Cardiac muscle cell (in vitro differentiated cells and primary cell): ENCODE measurements around the gene EEA1. TPM values are rescaled to one million over a fixed set of nuclear protein-coding genes. Genes with fewer than 3 reads are reported as not detected.

Source experiments
- DNase-seq, 2 donors: peaks; one replicate each; pipeline versions ENCODE4 v3.0.0 to v3.0.0-alpha.2; 2010 to 2017; ENCODE audit warnings: low read depth in 1 of 2, low spot score in 1 of 2
- H3K27ac ChIP-seq: fragments of 200-600 bp; sonication (generic); 2 replicates; pipeline ENCODE4 v1.5.1; 2016
- H3K27me3 ChIP-seq: fragments of 200-600 bp; sonication (generic); 2 replicates; pipeline ENCODE4 v1.6.0; 2016; ENCODE audit warnings: control low read depth
- H3K36me3 ChIP-seq: fragments of 200-600 bp; sonication (generic); 2 replicates; pipeline ENCODE4 v1.5.1; 2016; ENCODE audit warnings: control low read depth
- H3K4me1 ChIP-seq: fragments of 200-600 bp; sonication (generic); 2 replicates; pipeline ENCODE4 v1.8.1; 2017; ENCODE audit warnings: low read depth, mild to moderate bottlenecking, mixed run types
- H3K4me3 ChIP-seq: fragments of 200-600 bp; sonication (generic); 2 replicates; pipeline ENCODE4 v1.5.1; 2016; ENCODE audit warnings: mild to moderate bottlenecking
- H3K9me3 ChIP-seq: fragments of 200-600 bp; sonication (generic); 2 replicates; pipeline ENCODE4 v1.5.1; 2017; ENCODE audit warnings: low read depth, mild to moderate bottlenecking, control low read depth
- CTCF ChIP-seq: IDR thresholded peaks from 2 replicates; pipeline ENCODE4 v1.5.1; 2012; ENCODE audit warnings: low read depth, mild to moderate bottlenecking, low read length
- polyA plus RNA-seq: library from polyadenylated mRNA; unstranded; fragments of >200 nt; fragmentation: Nextera tagmentation; extraction: Ambion mirVana; gene quantifications from 2 replicates; pipeline ENCODE4 v1.2.1, GENCODE V29; 2016
- total RNA-seq: library from RNA; depleted of rRNA; stranded (reverse); fragments of >200 nt; gene quantifications from 2 replicates; pipeline ENCODE4 v1.2.3, GENCODE V29; 2016

The EEA1 gene
- total and polyA plus RNA-seq, 2 experiments from 2014 or later = 9.8 to 32.9 TPM

GRCh38 chr12:92952394-92952793 is 23.3 kb upstream of the EEA1 start:
- TF ChIP-seq CTCF = no peak
- H3K4me3 ChIP-seq = no peak overlapping the region

GRCh38 chr12:92951006-92951405 is 21.9 kb upstream of the EEA1 start:
- no peak overlapping the region for H3K27ac ChIP-seq
- H3K9me3 ChIP-seq = no peaks in the 10 kb centered on the region
- no peak for TF ChIP-seq CTCF
- H3K27me3 ChIP-seq = no peaks in the 10 kb centered on the region
- DNase-seq = no peak
- H3K4me3 ChIP-seq = no peak overlapping the region
- no peaks in the 10 kb centered on the region for H3K36me3 ChIP-seq
- no peaks in the 10 kb centered on the region for H3K4me1 ChIP-seq

More at GRCh38 chr12:92952394-92952793, 23.3 kb upstream of the EEA1 start:
- Histone ChIP-seq H3K4me1 (no peaks in the 10 kb centered on the region), H3K36me3 (no peaks in the 10 kb centered on the region), H3K27me3 (no peaks in the 10 kb centered on the region), H3K27ac (no peak overlapping the region), H3K9me3 (no peaks in the 10 kb centered on the region)
- DNase-seq = no peak

- H3K27me3 ChIP-seq = no peaks in the 10 kb centered on the region
- no peak overlapping the region for H3K4me3 ChIP-seq
- no peak for TF ChIP-seq CTCF
- H3K9me3 ChIP-seq = no peaks in the 10 kb centered on the region
- no peak for DNase-seq
- no peak overlapping the region for H3K27ac ChIP-seq
- no peaks in the 10 kb centered on the region for H3K36me3 ChIP-seq
- H3K4me1 ChIP-seq = no peaks in the 10 kb centered on the region
Observed at GRCh38 chr12:92950011-92950410, 20.9 kb upstream of the EEA1 start.

- Histone ChIP-seq H3K36me3 (no peaks in the 10 kb centered on the region), H3K27ac (no peak overlapping the region), H3K4me3 (no peak overlapping the region), H3K4me1 (no peaks in the 10 kb centered on the region), H3K9me3 (no peaks in the 10 kb centered on the region), H3K27me3 (no peaks in the 10 kb centered on the region)
- no peak for DNase-seq
- TF ChIP-seq CTCF = no peak
Observed at GRCh38 chr12:92949466-92949865, 20.4 kb upstream of the EEA1 start.

- Histone ChIP-seq H3K4me3 (no peak overlapping the region), H3K9me3 (no peaks in the 10 kb centered on the region)
- no peak for TF ChIP-seq CTCF
Observed at GRCh38 chr12:92947589-92948215, 18.6 kb upstream of the EEA1 start.

More at GRCh38 chr12:92947589-92948215, 18.6 kb upstream of the EEA1 start:
- DNase-seq = no peak
- Histone ChIP-seq H3K4me1 (no peaks in the 10 kb centered on the region), H3K27me3 (no peaks in the 10 kb centered on the region), H3K27ac (no peak overlapping the region), H3K36me3 (no peaks in the 10 kb centered on the region)
